ENCODE measurements around the gene GRIN1.

GRIN1 gene

GRCh38 chr9:137211532-137211931 lies 72.6 kb downstream of the GRIN1 start:
- ChIA-PET CTCF (interaction anchor here (2.1 kb wide), 1 partner anchor 25 kb away, joined by 8 read pairs; no protein-coding TSS in a partner anchor), POLR2A (ENCODE audit: low non-redundant PET) (no interaction called here)
- TF ChIP-seq, protein P1, sequence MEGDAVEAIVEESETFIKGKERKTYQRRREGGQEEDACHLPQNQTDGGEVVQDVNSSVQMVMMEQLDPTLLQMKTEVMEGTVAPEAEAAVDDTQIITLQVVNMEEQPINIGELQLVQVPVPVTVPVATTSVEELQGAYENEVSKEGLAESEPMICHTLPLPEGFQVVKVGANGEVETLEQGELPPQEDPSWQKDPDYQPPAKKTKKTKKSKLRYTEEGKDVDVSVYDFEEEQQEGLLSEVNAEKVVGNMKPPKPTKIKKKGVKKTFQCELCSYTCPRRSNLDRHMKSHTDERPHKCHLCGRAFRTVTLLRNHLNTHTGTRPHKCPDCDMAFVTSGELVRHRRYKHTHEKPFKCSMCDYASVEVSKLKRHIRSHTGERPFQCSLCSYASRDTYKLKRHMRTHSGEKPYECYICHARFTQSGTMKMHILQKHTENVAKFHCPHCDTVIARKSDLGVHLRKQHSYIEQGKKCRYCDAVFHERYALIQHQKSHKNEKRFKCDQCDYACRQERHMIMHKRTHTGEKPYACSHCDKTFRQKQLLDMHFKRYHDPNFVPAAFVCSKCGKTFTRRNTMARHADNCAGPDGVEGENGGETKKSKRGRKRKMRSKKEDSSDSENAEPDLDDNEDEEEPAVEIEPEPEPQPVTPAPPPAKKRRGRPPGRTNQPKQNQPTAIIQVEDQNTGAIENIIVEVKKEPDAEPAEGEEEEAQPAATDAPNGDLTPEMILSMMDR (conservative IDR thresholded peaks at IDR 0.05; ENCODE audit: low read depth): no peak
- peak overlapping the region; percentile 82 for H3K27ac ChIP-seq
- no peak for DNase-seq (ENCODE audit: low spot score)

- POLR2A ChIA-PET (ENCODE audit: low non-redundant PET): no interaction called here
These were observed 73.6 kb downstream of the GRIN1 start for GRCh38 chr9:137212520-137212919.

GRCh38 chr9:137213160-137214060 lies 74.5 kb downstream of the GRIN1 start:
- ChIA-PET POLR2A (ENCODE audit: low non-redundant PET) (interaction anchor here (0.6 kb wide), 1 partner anchor 8 kb away, joined by 3 read pairs; the partner anchor contains the start of genes NDOR1 and TMEM203), CTCF (interaction anchor here (0.7 to 2.1 kb wide), 7 partner anchors 11 to 36 kb away, joined by 3 to 8 read pairs (median 4); no protein-coding TSS in a partner anchor)
- H3K27ac ChIP-seq: peak overlapping the region; percentile 82
- TF ChIP-seq, protein P1 (conservative IDR thresholded peaks at IDR 0.05; ENCODE audit: low read depth): no peak; the same call in 1 of the 2 replicates
- no peak for DNase-seq (ENCODE audit: low spot score)

More at GRCh38 chr9:137212520-137212919, 73.6 kb downstream of the GRIN1 start:
- peak overlapping the region; percentile 82 for H3K27ac ChIP-seq
- TF ChIP-seq, protein P1 (conservative IDR thresholded peaks at IDR 0.05; ENCODE audit: low read depth): no peak
- CTCF ChIA-PET: interaction anchor here (1.4 to 2.1 kb wide), 2 partner anchors 22 to 24 kb away, joined by 4 to 8 read pairs; no protein-coding TSS in a partner anchor
- DNase-seq (ENCODE audit: low spot score): no peak

DNA sequence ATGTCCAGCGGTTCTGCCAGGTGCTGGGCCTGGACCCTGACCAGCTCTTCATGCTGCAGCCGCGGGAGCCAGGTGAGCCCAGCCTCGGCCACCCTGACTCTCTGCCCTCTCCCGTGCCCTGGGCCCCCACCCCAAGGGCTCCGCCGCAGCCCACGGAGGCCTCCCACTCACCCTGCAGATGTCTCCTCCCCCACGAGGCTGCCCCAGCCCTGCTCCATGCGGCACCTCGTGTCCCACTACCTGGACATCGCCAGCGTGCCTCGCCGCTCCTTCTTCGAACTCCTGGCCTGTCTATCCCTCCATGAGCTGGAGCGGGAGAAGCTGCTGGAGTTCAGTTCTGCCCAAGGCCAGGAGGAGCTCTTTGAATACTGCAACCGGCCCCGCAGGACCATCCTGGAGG lies 75.7 kb downstream of the GRIN1 start:
- TF ChIP-seq, protein P1 (conservative IDR thresholded peaks at IDR 0.05; ENCODE audit: low read depth): no peak
- CTCF ChIA-PET: interaction anchor here (0.6 to 1.9 kb wide), 6 partner anchors 9 to 95 kb away, joined by 3 to 4 read pairs (median 4); no protein-coding TSS in a partner anchor
- POLR2A ChIA-PET (ENCODE audit: low non-redundant PET): no interaction called here
- H3K27ac ChIP-seq: peak overlapping the region; percentile 82
- DNase-seq (ENCODE audit: low spot score): no peak

DNA sequence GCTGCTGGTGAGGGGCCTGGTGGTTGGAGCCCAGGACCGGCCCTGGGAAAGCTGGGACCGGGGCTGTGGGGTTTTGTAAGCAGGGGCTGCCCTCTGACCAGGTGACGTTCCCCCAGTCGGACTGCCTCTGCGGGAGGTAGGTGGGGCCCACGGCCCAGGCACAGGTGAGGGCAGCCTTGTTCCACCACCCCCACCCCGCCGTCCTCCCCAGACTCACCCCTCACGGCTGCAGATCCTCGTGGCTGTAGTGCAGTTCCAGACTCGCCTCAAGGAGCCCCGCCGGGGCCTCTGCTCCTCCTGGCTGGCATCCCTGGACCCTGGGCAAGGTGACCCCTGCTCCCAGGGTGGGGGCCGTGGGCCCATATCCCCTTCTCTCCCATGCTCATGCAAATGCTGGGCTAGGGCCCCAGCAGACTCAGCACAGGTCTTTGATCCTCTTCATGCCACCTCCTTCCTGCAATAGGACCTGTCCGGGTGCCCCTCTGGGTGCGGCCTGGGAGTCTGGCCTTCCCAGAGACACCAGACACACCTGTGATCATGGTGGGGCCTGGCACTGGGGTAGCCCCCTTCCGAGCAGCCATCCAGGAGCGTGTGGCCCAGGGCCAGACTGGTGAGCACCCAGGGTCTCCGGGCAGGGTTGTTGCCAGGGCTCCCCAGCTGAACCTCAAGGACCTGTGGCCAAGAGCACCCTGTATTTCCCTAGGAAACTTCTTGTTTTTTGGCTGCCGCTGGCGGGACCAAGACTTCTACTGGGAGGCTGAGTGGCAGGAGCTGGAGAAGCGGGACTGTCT lies 76.4 kb downstream of the GRIN1 start:
- CTCF ChIA-PET: interaction anchor here (0.6 to 3.0 kb wide), 8 partner anchors 12 to 219 kb away, joined by 3 to 13 read pairs (median 3); partner anchors contain the start of gene RNF224
- H3K27ac ChIP-seq: peak overlapping the region; percentile 82
- POLR2A ChIA-PET (ENCODE audit: low non-redundant PET): interaction anchor here (0.6 to 1.3 kb wide), 2 partner anchors 21 to 27 kb away, joined by 3 to 4 read pairs; partner anchors contain the start of genes ANAPC2 and SSNA1
- DNase-seq (ENCODE audit: low spot score): no peak
- TF ChIP-seq, protein P1 (conservative IDR thresholded peaks at IDR 0.05; ENCODE audit: low read depth): no peak

All from RWPE1 (cell line).